GM12878 (cell line): Measurements from ENCODE around the gene GRM7.

Experiments used
- ESRRA ChIP-seq: IDR thresholded peaks from 2 replicates; pipeline ENCODE4 v1.6.1; 2012; ENCODE audit warnings: mild to moderate bottlenecking, low read length, improper control_type of control experiment
- EZH2 ChIP-seq: IDR thresholded peaks from 2 replicates; pipeline ENCODE4 v1.6.1; 2012; ENCODE audit warnings: low read depth, mild to moderate bottlenecking, control low read depth, inconsistent platforms, low read length, borderline replicate concordance; ENCODE audit not compliant: control insufficient read depth
- FOXM1 ChIP-seq: IDR thresholded peaks from 2 replicates; pipeline ENCODE4 v1.6.1; 2012; ENCODE audit warnings: low read depth, mild to moderate bottlenecking, inconsistent platforms, low read length, moderate library complexity
- HDGF ChIP-seq: fragments of 450-650 bp; IDR thresholded peaks from 2 replicates; pipeline ENCODE4 v1.6.1; 2016; ENCODE audit warnings: antibody characterized with exemption
- MEF2A ChIP-seq: IDR thresholded peaks from 2 replicates; pipeline ENCODE4 v1.6.1; 2011; ENCODE audit warnings: low read depth, mild to moderate bottlenecking, low read length, moderate library complexity; ENCODE audit not compliant: insufficient read depth
- PAX8 ChIP-seq: fragments of 450-650 bp; IDR thresholded peaks from 2 replicates; pipeline ENCODE4 v1.6.1; 2017; ENCODE audit warnings: mild to moderate bottlenecking, moderate library complexity
- POLR2A ChIP-seq: IDR thresholded peaks from 2 replicates; pipeline ENCODE4 v1.6.1; 2011; ENCODE audit warnings: low read depth, mild to moderate bottlenecking, low read length
- SMC3 ChIP-seq: IDR thresholded peaks from 2 replicates; pipeline ENCODE4 v1.6.1; 2011; ENCODE audit warnings: low read length, improper control_type of control experiment, borderline replicate concordance
- SUZ12 ChIP-seq: fragments of 200-600 bp; sonication (generic); IDR thresholded peaks from one replicate; pipeline ENCODE4 v1.6.1; 2018; ENCODE audit warnings: antibody characterized with exemption, mild to moderate bottlenecking; ENCODE audit not compliant: unreplicated experiment
- TAF1 ChIP-seq: IDR thresholded peaks from 2 replicates; pipeline ENCODE4 v1.6.1; 2011; ENCODE audit warnings: mild to moderate bottlenecking, low read depth, low read length, borderline replicate concordance
- ZNF274 ChIP-seq: IDR thresholded peaks from one replicate; pipeline ENCODE4 v1.8.0; 2011; ENCODE audit not compliant: insufficient read length, insufficient read depth
- TF ChIP-seq, protein P1 (sequence below), 3 experiments: IDR thresholded peaks in 2 of 3; conservative IDR thresholded peaks in 1 of 3; 2 replicates each; pipeline ENCODE4 v1.5.1; 2011; ENCODE audit warnings: low read depth in 3 of 3, low read length in 3 of 3, mild to moderate bottlenecking in 3 of 3, control low read depth in 2 of 3, moderate library complexity in 2 of 3, inconsistent platforms in 1 of 3, mixed read lengths in 1 of 3; ENCODE audit not compliant: control insufficient read depth in 2 of 3, insufficient read depth in 1 of 3; ENCODE audit errors: extremely low read depth in 1 of 3
- TF ChIP-seq, protein P2 (sequence below): IDR thresholded peaks from 2 replicates; pipeline ENCODE4 v1.6.1; 2011; ENCODE audit warnings: mild to moderate bottlenecking, low read depth, low read length, moderate library complexity; ENCODE audit not compliant: insufficient replicate concordance

DNA sequence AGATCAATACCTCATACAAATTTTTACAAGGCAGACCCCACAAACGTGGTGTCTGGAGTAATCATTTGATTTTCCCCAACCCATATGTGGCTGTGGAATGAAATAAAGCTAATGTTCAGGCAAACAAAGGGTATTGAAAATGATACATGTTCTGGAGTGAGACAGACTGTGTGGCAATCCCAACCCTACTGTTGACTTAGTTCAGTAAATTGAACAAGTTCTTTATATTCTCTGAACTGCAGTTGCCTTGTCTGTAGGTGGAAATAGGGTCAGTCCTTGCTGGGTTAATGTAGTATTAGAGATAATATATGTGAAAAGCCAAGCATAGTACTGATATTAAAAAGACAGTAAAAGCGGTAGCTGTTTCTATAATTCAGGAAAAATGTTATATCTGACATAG lies 69.0 kb downstream of the GRM7 start:
- TF ChIP-seq, protein P1, sequence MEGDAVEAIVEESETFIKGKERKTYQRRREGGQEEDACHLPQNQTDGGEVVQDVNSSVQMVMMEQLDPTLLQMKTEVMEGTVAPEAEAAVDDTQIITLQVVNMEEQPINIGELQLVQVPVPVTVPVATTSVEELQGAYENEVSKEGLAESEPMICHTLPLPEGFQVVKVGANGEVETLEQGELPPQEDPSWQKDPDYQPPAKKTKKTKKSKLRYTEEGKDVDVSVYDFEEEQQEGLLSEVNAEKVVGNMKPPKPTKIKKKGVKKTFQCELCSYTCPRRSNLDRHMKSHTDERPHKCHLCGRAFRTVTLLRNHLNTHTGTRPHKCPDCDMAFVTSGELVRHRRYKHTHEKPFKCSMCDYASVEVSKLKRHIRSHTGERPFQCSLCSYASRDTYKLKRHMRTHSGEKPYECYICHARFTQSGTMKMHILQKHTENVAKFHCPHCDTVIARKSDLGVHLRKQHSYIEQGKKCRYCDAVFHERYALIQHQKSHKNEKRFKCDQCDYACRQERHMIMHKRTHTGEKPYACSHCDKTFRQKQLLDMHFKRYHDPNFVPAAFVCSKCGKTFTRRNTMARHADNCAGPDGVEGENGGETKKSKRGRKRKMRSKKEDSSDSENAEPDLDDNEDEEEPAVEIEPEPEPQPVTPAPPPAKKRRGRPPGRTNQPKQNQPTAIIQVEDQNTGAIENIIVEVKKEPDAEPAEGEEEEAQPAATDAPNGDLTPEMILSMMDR (IDR thresholded peaks at IDR 0.05 in 2 of 3, conservative IDR thresholded peaks at IDR 0.05 in 1 of 3; ENCODE audit: control insufficient read depth in 2 of 3, extremely low read depth in 1 of 3, insufficient read depth in 1 of 3, low read depth in 3 of 3, low read length in 3 of 3) = no peak
- TF ChIP-seq ZNF274 (no peak), POLR2A (no peak), FOXM1 (no peak), EZH2 (no peak), SUZ12 (no peak), PAX8 (no peak), MEF2A (no peak), TAF1 (no peak), ESRRA (no peak), SMC3 (no peak), HDGF (no peak)
- TF ChIP-seq, protein P2, sequence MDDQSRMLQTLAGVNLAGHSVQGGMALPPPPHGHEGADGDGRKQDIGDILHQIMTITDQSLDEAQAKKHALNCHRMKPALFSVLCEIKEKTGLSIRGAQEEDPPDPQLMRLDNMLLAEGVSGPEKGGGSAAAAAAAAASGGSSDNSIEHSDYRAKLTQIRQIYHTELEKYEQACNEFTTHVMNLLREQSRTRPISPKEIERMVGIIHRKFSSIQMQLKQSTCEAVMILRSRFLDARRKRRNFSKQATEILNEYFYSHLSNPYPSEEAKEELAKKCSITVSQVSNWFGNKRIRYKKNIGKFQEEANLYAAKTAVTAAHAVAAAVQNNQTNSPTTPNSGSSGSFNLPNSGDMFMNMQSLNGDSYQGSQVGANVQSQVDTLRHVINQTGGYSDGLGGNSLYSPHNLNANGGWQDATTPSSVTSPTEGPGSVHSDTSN = no peak
